Lower leg skin (tissue), 3 donors: ENCODE results near the gene C3orf70.

ENCODE experiments used
- CTCF ChIP-seq, 3 donors: fragments of 450-650 bp; IDR thresholded peaks; one replicate each; pipeline ENCODE4 v1.5.1; 2016; ENCODE audit warnings: antibody characterized with exemption in 3 of 3, mild to moderate bottlenecking in 3 of 3, moderate library complexity in 2 of 3
- POLR2A ChIP-seq, 2 donors: fragments of 450-650 bp; IDR thresholded peaks; one replicate each; pipeline ENCODE4 v1.6.1; 2016 to 2017; ENCODE audit warnings: antibody characterized with exemption in 2 of 2, mild to moderate bottlenecking in 1 of 2, moderate library complexity in 1 of 2

GRCh38 chr3:185164428-185165217 lies 11.8 kb upstream of the C3orf70 start:
- TF ChIP-seq CTCF (IDR thresholded peaks at IDR 0.05) (no peak), POLR2A (IDR thresholded peaks at IDR 0.05) (no peak)
